Left ventricle myocardium inferior (tissue), 1 donor: ENCODE measurements around the gene KIF20B. TPM values are rescaled to one million over a fixed set of nuclear protein-coding genes. Genes with fewer than 3 reads are reported as not detected.

Experiments used
- DNase-seq: peaks from one replicate; pipeline ENCODE4 v3.0.0-alpha.2; 2020
- H3K27ac ChIP-seq: fragments of 200-600 bp; replicated peaks from 2 replicates; pipeline ENCODE4 v1.8.0; 2021
- H3K27me3 ChIP-seq: fragments of 200-600 bp; 2 replicates; pipeline ENCODE4 v1.8.0; 2021; ENCODE audit warnings: low read depth
- H3K36me3 ChIP-seq: fragments of 200-600 bp; 2 replicates; pipeline ENCODE4 v1.8.0; 2021
- H3K4me1 ChIP-seq: fragments of 200-600 bp; 2 replicates; pipeline ENCODE4 v1.8.0; 2021
- H3K4me3 ChIP-seq: fragments of 200-600 bp; 2 replicates; pipeline ENCODE4 v1.8.0; 2021; ENCODE audit warnings: mild to moderate bottlenecking, moderate library complexity
- H3K9me3 ChIP-seq: fragments of 200-600 bp; replicated peaks from 2 replicates; pipeline ENCODE4 v1.8.0; 2021
- CTCF ChIP-seq: fragments of 200-600 bp; IDR thresholded peaks from 2 replicates; pipeline ENCODE4 v1.8.0; 2021; ENCODE audit warnings: antibody characterized with exemption, mild to moderate bottlenecking, borderline replicate concordance
- intact Hi-C: fragments of 100-400 bp; cut with micrococcal nuclease; formaldehyde crosslinking; loops from one replicate; pipeline ENCODE4 v1.11.0; 2022
- total RNA-seq: library from RNA; stranded (reverse); fragmentation: NEBNext Ultra II Directional; extraction: Animal tissue kit (Norgen Biotek cat#: 25700); gene quantifications from one replicate; pipeline ENCODE4 v1.2.1, GENCODE V29; 2021
- donor health status: DM: no; HTN: yes; CAD: no; lungs with severe emphysema.

The KIF20B gene
- total RNA-seq, 1 donor from 2014 or later, result 2.4 TPM

DNA sequence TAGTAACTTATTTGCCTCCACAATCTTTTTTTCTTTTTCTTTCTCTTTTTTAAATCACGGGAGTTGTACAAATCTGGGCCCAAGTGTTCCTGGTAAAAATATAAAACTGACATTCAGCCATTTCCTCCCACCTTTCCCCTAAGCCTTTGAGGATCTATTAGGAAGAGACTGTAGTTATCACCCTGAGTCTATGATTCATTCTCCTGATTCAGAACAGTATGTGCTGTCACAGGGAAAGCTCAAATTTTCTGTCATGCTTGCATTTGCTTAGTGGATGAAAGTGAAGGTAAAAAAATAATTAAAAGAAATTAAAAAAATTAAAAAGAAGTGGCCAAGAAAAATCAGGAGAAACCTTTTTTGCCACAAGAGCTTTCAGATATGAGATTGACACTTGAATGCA lies 71.7 kb downstream of the KIF20B start:
- no peak for TF ChIP-seq CTCF
- DNase-seq, result no peak
- Histone ChIP-seq H3K27ac (no peak overlapping the region), H3K4me1 (no peaks in the 10 kb centered on the region), H3K9me3 (peaks cover 6% of the 10 kb centered on the region), H3K36me3 (peaks cover 17% of the 10 kb centered on the region), H3K4me3 (no peak overlapping the region), H3K27me3 (no peaks in the 10 kb centered on the region)
- intact Hi-C loops, result no loop called here

GRCh38 chr10:89776665-89777064 lies 75.3 kb downstream of the KIF20B start:
- no peak overlapping the region for H3K4me3 ChIP-seq
- H3K27me3 ChIP-seq, result no peaks in the 10 kb centered on the region
- H3K4me1 ChIP-seq, result no peaks in the 10 kb centered on the region
- H3K9me3 ChIP-seq, result peaks cover 6% of the 10 kb centered on the region
- peaks cover 13% of the 10 kb centered on the region for H3K36me3 ChIP-seq
- TF ChIP-seq CTCF, result no peak
- no peak for DNase-seq
- intact Hi-C loops, result no loop called here
- H3K27ac ChIP-seq, result no peak overlapping the region

- H3K4me1 ChIP-seq, result no peaks in the 10 kb centered on the region
- H3K27ac ChIP-seq, result no peak overlapping the region
- no peak overlapping the region for H3K4me3 ChIP-seq
- no peak for TF ChIP-seq CTCF
- DNase-seq, result no peak
- no peaks in the 10 kb centered on the region for H3K36me3 ChIP-seq
- H3K9me3 ChIP-seq, result no peaks in the 10 kb centered on the region
- no peaks in the 10 kb centered on the region for H3K27me3 ChIP-seq
- intact Hi-C loops, result no loop called here
Observed at GRCh38 chr10:89782470-89782869, 81.1 kb downstream of the KIF20B start.

GRCh38 chr10:89783406-89783805 lies 82.0 kb downstream of the KIF20B start:
- intact Hi-C loops, result no loop called here
- TF ChIP-seq CTCF, result no peak
- Histone ChIP-seq H3K36me3 (no peaks in the 10 kb centered on the region), H3K9me3 (no peaks in the 10 kb centered on the region), H3K27ac (no peak overlapping the region), H3K4me1 (no peaks in the 10 kb centered on the region), H3K27me3 (no peaks in the 10 kb centered on the region), H3K4me3 (no peak overlapping the region)
- no peak for DNase-seq

- intact Hi-C loops, result no loop called here
- Histone ChIP-seq H3K27me3 (no peaks in the 10 kb centered on the region), H3K27ac (no peak overlapping the region), H3K4me1 (no peaks in the 10 kb centered on the region), H3K9me3 (no peaks in the 10 kb centered on the region), H3K36me3 (no peaks in the 10 kb centered on the region), H3K4me3 (no peak overlapping the region)
- no peak for TF ChIP-seq CTCF
- DNase-seq, result no peak
Observed at GRCh38 chr10:89785095-89785494, 83.7 kb downstream of the KIF20B start.

DNA sequence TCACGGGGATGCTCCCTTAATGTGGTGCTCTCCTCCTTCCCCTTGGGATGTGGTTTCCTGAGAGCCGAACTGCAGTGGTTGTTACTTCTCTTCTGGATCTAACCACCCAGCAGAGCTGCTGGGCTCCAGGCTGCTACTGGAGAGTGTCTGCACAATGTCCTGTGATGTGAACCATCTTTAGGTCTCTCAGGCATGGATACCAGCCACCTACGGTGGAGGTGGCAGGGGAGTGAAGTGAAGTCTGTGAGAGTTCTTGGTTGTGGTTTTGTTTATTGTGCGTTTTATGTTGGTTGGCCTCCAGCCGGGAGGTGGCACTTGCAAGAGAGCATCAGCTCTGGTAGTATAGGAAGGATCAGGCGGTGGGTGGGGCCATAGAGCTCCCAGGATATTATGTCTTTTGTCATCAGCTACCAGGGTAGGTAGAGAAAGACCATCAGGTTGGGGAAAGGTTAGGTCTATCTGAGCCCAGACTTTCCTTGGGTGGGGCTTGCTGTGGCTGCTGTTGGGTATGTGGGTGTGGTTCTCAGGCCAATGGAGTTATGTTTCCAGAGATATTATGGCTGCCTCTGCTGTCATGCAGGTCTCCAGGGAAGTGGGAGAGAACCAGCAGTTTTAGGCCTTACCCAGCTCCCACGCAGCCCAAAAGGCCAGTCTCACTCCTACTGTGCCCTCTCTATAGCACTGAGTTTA lies 87.9 kb downstream of the KIF20B start:
- intact Hi-C loops, result no loop called here
- Histone ChIP-seq H3K4me3 (no peak overlapping the region), H3K36me3 (no peaks in the 10 kb centered on the region), H3K4me1 (no peaks in the 10 kb centered on the region), H3K27ac (no peak overlapping the region), H3K9me3 (no peaks in the 10 kb centered on the region), H3K27me3 (no peaks in the 10 kb centered on the region)
- no peak for TF ChIP-seq CTCF
- no peak for DNase-seq
